SK-N-SH treated with all-trans-retinoic acid at 6 μM for 48 hours (cell line): ENCODE data around the gene RAMP2.

Source experiments
- ARNTL ChIP-seq: fragments of 450-650 bp; formaldehyde crosslinking; IDR thresholded peaks from 2 replicates; pipeline ENCODE4 v1.5.0; 2020; ENCODE audit warnings: low read depth, mild to moderate bottlenecking, moderate library complexity, borderline replicate concordance
- ISL1 ChIP-seq: fragments of 250-450 bp; sonication (Bioruptor Pico); IDR thresholded peaks from 2 replicates; pipeline ENCODE4 v2.1.2; 2022; ENCODE audit warnings: mild to moderate bottlenecking, moderate library complexity
- RARB ChIP-seq: fragments of 250-450 bp; sonication (Bioruptor Pico); IDR thresholded peaks from 2 replicates; pipeline ENCODE4 v1.8.0; 2021; ENCODE audit warnings: mild to moderate bottlenecking, moderate library complexity
- SNAI2 ChIP-seq: fragments of 250-450 bp; sonication (Bioruptor Pico); IDR thresholded peaks from 2 replicates; pipeline ENCODE4 v1.5.0; 2020; ENCODE audit warnings: mild to moderate bottlenecking, moderate library complexity
- TCF4 ChIP-seq: fragments of 250-450 bp; sonication (Bioruptor Pico); IDR thresholded peaks from 2 replicates; pipeline ENCODE4 v1.8.0; 2021; ENCODE audit warnings: mild to moderate bottlenecking, moderate library complexity, borderline replicate concordance
- TOX ChIP-seq: fragments of 250-450 bp; sonication (Bioruptor Pico); IDR thresholded peaks from 2 replicates; pipeline ENCODE4 v1.8.0; 2021; ENCODE audit warnings: mild to moderate bottlenecking, moderate library complexity, borderline replicate concordance
- ZFP3 ChIP-seq: fragments of 250-450 bp; sonication (Bioruptor Pico); IDR thresholded peaks from 2 replicates; pipeline ENCODE4 v1.5.0; 2020; ENCODE audit warnings: mild to moderate bottlenecking, moderate library complexity
- TF ChIP-seq, protein P1 (sequence below): fragments of 250-450 bp; sonication (Bioruptor Pico); IDR thresholded peaks from 2 replicates; pipeline ENCODE4 v1.8.0; 2020; ENCODE audit warnings: mild to moderate bottlenecking, moderate library complexity, borderline replicate concordance
- TF ChIP-seq, protein P2 (sequence below): fragments of 250-450 bp; sonication (Bioruptor Pico); IDR thresholded peaks from 2 replicates; pipeline ENCODE4 v1.5.1; 2021; ENCODE audit warnings: mild to moderate bottlenecking, moderate library complexity

DNA sequence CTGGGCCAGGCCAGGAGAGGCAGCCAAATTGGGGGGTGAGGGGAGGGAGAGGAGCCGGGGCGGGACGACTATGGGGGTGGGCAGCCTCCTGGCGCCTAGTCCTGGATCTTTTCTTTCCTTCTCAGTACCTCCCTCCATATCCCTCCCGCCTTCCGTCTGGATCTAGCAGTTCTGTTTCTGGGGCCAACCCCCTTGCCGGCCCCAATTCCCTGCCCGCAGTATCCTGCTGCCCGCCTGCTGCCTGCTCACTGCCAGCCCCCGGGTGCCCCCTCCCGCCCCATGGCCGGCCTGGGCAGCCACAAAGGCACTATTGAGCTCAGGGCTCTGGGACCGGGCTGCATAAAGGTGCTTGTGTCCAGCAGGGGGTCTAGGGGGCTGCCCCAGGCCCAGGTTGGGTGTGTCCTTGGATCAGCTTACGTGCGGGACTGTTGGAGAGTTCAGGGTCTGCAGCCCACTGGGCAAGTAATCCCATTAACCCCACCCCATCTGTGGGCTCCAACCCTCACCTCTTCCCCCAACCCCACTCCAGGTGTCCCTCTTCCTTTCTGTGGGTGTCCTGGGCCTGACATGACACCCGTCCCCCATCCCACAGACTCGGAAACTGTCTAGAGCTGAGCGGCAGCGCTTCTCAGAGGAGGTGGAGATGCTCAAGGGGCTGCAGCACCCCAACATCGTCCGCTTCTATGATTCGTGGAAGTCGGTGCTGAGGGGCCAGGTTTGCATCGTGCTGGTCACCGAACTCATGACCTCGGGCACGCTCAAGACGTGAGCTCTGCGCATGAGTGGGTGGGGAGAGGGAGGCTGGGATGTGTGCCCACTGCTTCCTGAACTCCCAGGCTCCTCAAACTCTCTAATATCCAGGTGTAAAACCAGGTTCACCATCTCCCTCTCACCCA lies 21.4 kb downstream of the RAMP2 start:
- TF ChIP-seq, protein P1, sequence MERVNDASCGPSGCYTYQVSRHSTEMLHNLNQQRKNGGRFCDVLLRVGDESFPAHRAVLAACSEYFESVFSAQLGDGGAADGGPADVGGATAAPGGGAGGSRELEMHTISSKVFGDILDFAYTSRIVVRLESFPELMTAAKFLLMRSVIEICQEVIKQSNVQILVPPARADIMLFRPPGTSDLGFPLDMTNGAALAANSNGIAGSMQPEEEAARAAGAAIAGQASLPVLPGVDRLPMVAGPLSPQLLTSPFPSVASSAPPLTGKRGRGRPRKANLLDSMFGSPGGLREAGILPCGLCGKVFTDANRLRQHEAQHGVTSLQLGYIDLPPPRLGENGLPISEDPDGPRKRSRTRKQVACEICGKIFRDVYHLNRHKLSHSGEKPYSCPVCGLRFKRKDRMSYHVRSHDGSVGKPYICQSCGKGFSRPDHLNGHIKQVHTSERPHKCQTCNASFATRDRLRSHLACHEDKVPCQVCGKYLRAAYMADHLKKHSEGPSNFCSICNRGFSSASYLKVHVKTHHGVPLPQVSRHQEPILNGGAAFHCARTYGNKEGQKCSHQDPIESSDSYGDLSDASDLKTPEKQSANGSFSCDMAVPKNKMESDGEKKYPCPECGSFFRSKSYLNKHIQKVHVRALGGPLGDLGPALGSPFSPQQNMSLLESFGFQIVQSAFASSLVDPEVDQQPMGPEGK, result no peak
- TF ChIP-seq TOX (CRISPR knock-in tag) (no peak), SNAI2 (CRISPR knock-in tag) (no peak), ZFP3 (CRISPR knock-in tag) (no peak), ARNTL (CRISPR knock-in tag) (no peak), RARB (CRISPR knock-in tag) (no peak), ISL1 (CRISPR knock-in tag) (no peak), TCF4 (CRISPR knock-in tag) (no peak)
- TF ChIP-seq, protein P2, sequence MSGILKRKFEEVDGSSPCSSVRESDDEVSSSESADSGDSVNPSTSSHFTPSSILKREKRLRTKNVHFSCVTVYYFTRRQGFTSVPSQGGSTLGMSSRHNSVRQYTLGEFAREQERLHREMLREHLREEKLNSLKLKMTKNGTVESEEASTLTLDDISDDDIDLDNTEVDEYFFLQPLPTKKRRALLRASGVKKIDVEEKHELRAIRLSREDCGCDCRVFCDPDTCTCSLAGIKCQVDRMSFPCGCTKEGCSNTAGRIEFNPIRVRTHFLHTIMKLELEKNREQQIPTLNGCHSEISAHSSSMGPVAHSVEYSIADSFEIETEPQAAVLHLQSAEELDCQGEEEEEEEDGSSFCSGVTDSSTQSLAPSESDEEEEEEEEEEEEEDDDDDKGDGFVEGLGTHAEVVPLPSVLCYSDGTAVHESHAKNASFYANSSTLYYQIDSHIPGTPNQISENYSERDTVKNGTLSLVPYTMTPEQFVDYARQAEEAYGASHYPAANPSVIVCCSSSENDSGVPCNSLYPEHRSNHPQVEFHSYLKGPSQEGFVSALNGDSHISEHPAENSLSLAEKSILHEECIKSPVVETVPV (CRISPR knock-in tag), result no peak
